Measurements from ENCODE around the gene PPP1R10. TPM values are rescaled to one million over a fixed set of nuclear protein-coding genes. Genes with fewer than 3 reads are reported as not detected.

Gene PPP1R10
- total RNA-seq, 2 donors from 2014 or later: 36.1 to 48.1 TPM

DNA sequence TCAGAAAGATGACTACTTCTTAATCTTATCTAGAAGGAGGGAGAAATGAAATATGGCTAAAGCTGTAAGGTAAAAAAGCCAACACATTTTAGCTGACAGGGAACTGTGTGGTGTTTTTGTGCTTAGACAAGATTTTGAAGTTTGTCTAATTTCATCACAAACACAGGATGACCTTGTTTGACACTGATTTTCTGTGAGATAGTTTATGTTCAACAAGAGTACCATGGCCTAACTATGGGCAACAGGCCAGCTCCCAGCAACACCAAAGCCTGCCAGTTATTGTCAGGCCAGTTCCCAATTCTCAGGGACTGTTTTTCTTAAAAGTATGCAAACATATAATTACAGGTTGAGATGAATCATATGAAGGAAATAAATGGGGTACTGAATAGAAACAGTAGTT lies 51.3 kb downstream of the PPP1R10 start:
- peaks cover 21% of the 10 kb centered on the region for H3K4me1 ChIP-seq
- DNase-seq (no peak), ATAC-seq (no peak)
- TF ChIP-seq POLR2A (IDR thresholded peaks at IDR 0.05): no peak
- TF ChIP-seq, protein P1, sequence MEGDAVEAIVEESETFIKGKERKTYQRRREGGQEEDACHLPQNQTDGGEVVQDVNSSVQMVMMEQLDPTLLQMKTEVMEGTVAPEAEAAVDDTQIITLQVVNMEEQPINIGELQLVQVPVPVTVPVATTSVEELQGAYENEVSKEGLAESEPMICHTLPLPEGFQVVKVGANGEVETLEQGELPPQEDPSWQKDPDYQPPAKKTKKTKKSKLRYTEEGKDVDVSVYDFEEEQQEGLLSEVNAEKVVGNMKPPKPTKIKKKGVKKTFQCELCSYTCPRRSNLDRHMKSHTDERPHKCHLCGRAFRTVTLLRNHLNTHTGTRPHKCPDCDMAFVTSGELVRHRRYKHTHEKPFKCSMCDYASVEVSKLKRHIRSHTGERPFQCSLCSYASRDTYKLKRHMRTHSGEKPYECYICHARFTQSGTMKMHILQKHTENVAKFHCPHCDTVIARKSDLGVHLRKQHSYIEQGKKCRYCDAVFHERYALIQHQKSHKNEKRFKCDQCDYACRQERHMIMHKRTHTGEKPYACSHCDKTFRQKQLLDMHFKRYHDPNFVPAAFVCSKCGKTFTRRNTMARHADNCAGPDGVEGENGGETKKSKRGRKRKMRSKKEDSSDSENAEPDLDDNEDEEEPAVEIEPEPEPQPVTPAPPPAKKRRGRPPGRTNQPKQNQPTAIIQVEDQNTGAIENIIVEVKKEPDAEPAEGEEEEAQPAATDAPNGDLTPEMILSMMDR (IDR thresholded peaks at IDR 0.05): no peak
- H3K9me3 ChIP-seq: no peaks in the 10 kb centered on the region
- intact Hi-C loops (cut with DNase I): no loop called here
- H3K4me3 ChIP-seq: no peak overlapping the region
- H3K27ac ChIP-seq: no peak overlapping the region
- no peaks in the 10 kb centered on the region for H3K27me3 ChIP-seq
- H3K36me3 ChIP-seq (replicated peaks in 1 of 2; ENCODE audit: insufficient read depth in 1 of 2, low read depth in 2 of 2): peaks cover 0 to 3% of the 10 kb centered on the region in 2 donors

DNA sequence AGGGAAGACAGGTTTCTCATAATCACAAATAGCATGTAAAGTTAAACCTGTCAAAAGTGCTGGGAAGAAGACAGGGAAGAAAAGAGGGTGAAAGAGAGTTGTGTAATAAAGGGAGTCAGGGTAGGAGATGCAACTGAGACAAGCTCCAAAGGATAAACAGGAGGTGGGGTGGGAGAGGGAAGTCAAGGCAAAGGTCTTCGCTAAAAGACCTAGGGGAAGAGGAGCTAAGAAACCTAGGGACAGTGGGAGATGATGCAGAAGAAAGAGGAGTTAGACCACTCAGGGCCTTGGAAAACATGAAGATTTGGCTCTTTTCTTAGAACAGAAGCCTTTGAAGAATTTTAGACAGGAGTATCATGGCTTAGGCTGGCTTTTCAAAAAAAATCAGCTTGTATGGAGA lies 52.9 kb downstream of the PPP1R10 start:
- no peak overlapping the region for H3K4me3 ChIP-seq
- H3K27ac ChIP-seq: no peak overlapping the region
- TF ChIP-seq, protein P1 (IDR thresholded peaks at IDR 0.05): no peak
- TF ChIP-seq POLR2A (IDR thresholded peaks at IDR 0.05): no peak
- H3K27me3 ChIP-seq: no peaks in the 10 kb centered on the region
- DNase-seq (no peak), ATAC-seq (no peak)
- intact Hi-C loops (cut with DNase I): no loop called here
- H3K36me3 ChIP-seq (replicated peaks in 1 of 2; ENCODE audit: insufficient read depth in 1 of 2, low read depth in 2 of 2): peaks cover 0 to 3% of the 10 kb centered on the region in 2 donors
- WGBS, 2 donors: 95 to 96% methylated on average over 1 of the region's 1 CpG
- H3K9me3 ChIP-seq: no peaks in the 10 kb centered on the region
- H3K4me1 ChIP-seq: peaks cover 8% of the 10 kb centered on the region

DNA sequence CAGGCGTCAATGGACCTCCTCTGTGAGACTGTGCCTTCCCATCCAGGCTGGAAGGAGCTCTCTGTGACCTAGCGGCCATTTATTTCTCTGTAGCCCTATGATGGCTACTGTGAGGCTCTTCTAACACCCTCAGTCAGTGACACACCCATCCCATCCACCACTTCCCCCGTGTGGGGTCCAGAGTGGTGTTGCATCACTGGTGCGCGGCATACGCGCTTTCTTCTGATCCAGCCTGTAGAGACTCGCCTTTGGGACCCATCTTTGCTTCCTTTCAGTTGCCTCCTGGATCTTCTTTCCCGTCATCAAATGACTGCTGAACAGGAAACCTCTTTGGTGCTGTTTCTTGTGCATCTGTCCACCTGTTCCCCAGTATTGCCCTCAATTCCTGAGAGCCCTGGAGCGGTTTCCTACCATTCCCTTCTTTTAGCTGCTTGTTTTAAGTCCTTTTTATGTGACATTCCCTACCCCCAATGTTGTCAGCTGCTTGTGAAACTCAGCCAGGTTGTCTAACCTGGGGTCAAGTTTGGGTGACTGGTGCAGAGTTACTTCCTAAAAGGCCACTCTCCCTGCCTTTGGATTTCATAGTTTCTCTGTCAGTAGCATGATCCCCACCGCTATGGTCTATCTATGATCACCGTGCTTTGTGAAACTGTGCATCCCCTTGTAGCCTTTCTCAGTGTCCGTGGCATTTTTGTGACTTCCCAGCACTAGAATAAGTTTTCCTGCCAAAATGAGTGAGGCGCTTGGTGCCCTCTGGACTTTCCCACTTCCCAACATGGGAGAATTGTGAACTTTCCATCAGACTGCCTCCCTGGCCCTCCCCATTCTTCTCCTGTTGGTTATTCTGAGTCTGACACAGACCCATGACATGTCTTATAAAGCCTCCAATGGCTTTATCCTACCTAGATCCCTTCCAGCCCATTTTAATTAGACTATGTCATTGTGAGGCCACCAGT lies 54.3 kb downstream of the PPP1R10 start:
- H3K9me3 ChIP-seq: no peaks in the 10 kb centered on the region
- H3K4me3 ChIP-seq: no peak overlapping the region
- no peak for ATAC-seq
- peaks cover 0 to 3% of the 10 kb centered on the region in 2 donors for H3K36me3 ChIP-seq (replicated peaks in 1 of 2; ENCODE audit: insufficient read depth in 1 of 2, low read depth in 2 of 2)
- 88 to 91% methylated on average over 14 of the region's 14 CpGs for WGBS, 2 donors
- peaks cover 16% of the 10 kb centered on the region for H3K4me1 ChIP-seq
- no peak for DNase-seq
- no peak overlapping the region for H3K27ac ChIP-seq
- no peak for TF ChIP-seq POLR2A (IDR thresholded peaks at IDR 0.05)
- TF ChIP-seq, protein P1 (IDR thresholded peaks at IDR 0.05): no peak
- H3K27me3 ChIP-seq: no peaks in the 10 kb centered on the region
- intact Hi-C loops (cut with DNase I): no loop called here

DNA sequence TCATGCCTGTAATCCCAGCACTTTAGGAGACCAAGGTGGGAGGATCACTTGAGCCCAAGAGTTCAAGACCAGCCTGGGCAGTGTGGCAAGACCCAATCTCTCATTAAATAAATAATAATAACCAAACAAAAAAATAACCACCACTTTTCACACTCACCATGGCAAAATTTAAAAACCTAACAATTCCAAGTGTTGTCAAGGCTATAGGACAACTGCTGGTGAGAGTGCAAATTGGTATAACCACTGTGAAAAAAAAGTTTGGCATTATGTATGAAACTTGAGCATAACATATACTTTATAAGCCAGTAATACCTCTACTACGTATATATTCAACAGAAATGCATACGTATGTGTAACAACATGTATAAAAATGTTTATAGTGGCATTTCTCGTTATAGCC lies 56.1 kb downstream of the PPP1R10 start:
- no peak for DNase-seq
- Histone ChIP-seq H3K9me3 (no peaks in the 10 kb centered on the region), H3K4me1 (peaks cover 15% of the 10 kb centered on the region), H3K36me3 (replicated peaks in 1 of 2; ENCODE audit: insufficient read depth in 1 of 2, low read depth in 2 of 2) (peaks cover 0 to 3% of the 10 kb centered on the region in 2 donors), H3K27ac (no peak overlapping the region), H3K4me3 (no peak overlapping the region), H3K27me3 (no peaks in the 10 kb centered on the region)
- TF ChIP-seq, protein P1 (IDR thresholded peaks at IDR 0.05): no peak
- no peak for TF ChIP-seq POLR2A (IDR thresholded peaks at IDR 0.05)
- WGBS, 2 donors: 92 to 98% methylated on average over 3 of the region's 3 CpGs
- ATAC-seq: no peak
- intact Hi-C loops (cut with DNase I): no loop called here

DNA sequence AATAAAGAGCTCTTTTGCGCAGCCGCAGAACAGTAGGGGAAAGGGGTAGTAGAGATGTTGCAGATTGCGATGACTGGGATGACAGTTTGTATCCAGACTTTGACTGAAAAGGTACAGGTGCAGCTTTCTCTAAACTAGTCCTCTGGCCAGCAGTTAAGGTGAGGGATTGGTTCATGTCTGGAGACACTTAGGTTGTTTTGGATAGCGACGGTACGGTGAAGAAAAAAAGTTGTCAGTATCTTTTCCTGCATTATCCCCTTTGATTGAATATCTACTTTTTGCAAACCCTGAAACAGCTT lies 59.4 kb downstream of the PPP1R10 start:
- DNase-seq (peak in 1 of 4 donors; percentile 34), ATAC-seq (no peak)
- Histone ChIP-seq H3K9me3 (no peaks in the 10 kb centered on the region), H3K4me1 (peaks cover 27% of the 10 kb centered on the region), H3K36me3 (replicated peaks in 1 of 2; ENCODE audit: insufficient read depth in 1 of 2, low read depth in 2 of 2) (peaks cover 0 to 7% of the 10 kb centered on the region in 2 donors), H3K27ac (peak overlapping the region in 3 of 4 donors; percentile 85 to 96 (median 94)), H3K27me3 (no peaks in the 10 kb centered on the region), H3K4me3 (peak overlapping the region in 1 of 2 donors; percentile 58)
- TF ChIP-seq POLR2A (IDR thresholded peaks at IDR 0.05): no peak
- TF ChIP-seq, protein P1 (IDR thresholded peaks at IDR 0.05): no peak
- 3 to 4% methylated on average over 6 of the region's 6 CpGs for WGBS, 2 donors
- intact Hi-C loops (cut with DNase I): no loop called here

Measured in body of pancreas (tissue), 4 donors.